DND-41 (cell line): Measurements from ENCODE around the gene CFAP91.

Experiments used
- EZH2 ChIP-seq: IDR thresholded peaks from 3 replicates; pipeline ENCODE4 v1.6.1; 2012; ENCODE audit warnings: borderline replicate concordance, low read depth, mild to moderate bottlenecking, moderate library complexity, low read length, inconsistent platforms; ENCODE audit not compliant: severe bottlenecking
- TF ChIP-seq, protein P1 (sequence below): IDR thresholded peaks from 2 replicates; pipeline ENCODE4 v1.5.1; 2012; ENCODE audit warnings: borderline replicate concordance, low read length, moderate library complexity, mild to moderate bottlenecking; ENCODE audit not compliant: poor library complexity, severe bottlenecking; ENCODE audit errors: extremely low read depth

DNA sequence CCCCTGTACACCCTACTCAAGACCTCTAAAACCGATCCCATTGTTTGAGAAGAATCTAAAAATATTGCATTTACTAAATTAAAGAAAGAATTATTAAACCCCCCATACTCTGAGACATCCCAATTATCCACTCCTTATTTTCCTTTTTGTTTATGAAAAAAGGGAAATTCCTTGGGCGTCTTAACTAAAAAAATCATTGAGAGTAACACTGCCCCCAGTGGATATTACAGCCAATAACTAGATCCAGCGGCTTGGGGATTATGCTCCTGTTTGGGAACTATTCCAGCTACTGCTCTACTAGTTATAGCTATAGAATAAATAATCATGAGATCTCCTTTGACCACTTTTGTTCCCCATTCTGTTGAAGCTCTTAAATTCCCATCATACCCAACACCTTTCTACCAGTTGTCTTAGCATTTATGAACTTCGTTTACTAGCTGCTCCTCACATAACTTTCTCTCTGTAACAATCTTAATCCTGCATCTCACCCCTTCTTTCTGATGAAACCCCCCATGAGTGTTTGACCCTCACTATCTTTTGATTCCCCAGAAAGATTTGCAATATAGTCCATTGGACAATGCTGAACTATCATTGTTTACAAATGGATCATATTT is 12.7 kb upstream of the CFAP91 start:
- TF ChIP-seq EZH2, result no peak
- TF ChIP-seq, protein P1, sequence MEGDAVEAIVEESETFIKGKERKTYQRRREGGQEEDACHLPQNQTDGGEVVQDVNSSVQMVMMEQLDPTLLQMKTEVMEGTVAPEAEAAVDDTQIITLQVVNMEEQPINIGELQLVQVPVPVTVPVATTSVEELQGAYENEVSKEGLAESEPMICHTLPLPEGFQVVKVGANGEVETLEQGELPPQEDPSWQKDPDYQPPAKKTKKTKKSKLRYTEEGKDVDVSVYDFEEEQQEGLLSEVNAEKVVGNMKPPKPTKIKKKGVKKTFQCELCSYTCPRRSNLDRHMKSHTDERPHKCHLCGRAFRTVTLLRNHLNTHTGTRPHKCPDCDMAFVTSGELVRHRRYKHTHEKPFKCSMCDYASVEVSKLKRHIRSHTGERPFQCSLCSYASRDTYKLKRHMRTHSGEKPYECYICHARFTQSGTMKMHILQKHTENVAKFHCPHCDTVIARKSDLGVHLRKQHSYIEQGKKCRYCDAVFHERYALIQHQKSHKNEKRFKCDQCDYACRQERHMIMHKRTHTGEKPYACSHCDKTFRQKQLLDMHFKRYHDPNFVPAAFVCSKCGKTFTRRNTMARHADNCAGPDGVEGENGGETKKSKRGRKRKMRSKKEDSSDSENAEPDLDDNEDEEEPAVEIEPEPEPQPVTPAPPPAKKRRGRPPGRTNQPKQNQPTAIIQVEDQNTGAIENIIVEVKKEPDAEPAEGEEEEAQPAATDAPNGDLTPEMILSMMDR, result peak; percentile 54
